HCT116 (cell line): Measurements from ENCODE around the gene TLCD5.

Source experiments
- CTCF ChIP-seq, 3 experiments: fragments of 200-600 bp in 1 of 3; sonication (generic) in 1 of 3; IDR thresholded peaks in 2 of 3; conservative IDR thresholded peaks in 1 of 3; 2 replicates each; pipeline ENCODE4 v1.5.1; 2012 to 2017; ENCODE audit warnings: low read depth in 2 of 3, low read length in 2 of 3, antibody characterized with exemption in 1 of 3, borderline replicate concordance in 1 of 3, control low read depth in 1 of 3, mild to moderate bottlenecking in 1 of 3, mixed read lengths in 1 of 3, mixed run types in 1 of 3, moderate library complexity in 1 of 3; ENCODE audit not compliant: insufficient read depth in 1 of 3
- ZFX ChIP-seq: fragments of 450-650 bp; IDR thresholded peaks from 2 replicates; pipeline ENCODE4 v1.6.1; 2017

- TF ChIP-seq ZFX = no peak
- peak; percentile 30 to 77 (median 61); a peak in 4 of 6 replicates for TF ChIP-seq CTCF (IDR thresholded peaks at IDR 0.05 in 2 of 3, conservative IDR thresholded peaks at IDR 0.05 in 1 of 3; ENCODE audit: borderline replicate concordance in 1 of 3, insufficient read depth in 1 of 3, low read depth in 2 of 3, low read length in 2 of 3)
Observed at GRCh38 chr11:120306519-120307242, 18.4 kb upstream of the TLCD5 start.
